ENCODE measurements around the gene ZNF407.
A peak's percentile ranks its signal among the peaks of the same experiment; 100 is the strongest.

ZNF407 gene

DNA sequence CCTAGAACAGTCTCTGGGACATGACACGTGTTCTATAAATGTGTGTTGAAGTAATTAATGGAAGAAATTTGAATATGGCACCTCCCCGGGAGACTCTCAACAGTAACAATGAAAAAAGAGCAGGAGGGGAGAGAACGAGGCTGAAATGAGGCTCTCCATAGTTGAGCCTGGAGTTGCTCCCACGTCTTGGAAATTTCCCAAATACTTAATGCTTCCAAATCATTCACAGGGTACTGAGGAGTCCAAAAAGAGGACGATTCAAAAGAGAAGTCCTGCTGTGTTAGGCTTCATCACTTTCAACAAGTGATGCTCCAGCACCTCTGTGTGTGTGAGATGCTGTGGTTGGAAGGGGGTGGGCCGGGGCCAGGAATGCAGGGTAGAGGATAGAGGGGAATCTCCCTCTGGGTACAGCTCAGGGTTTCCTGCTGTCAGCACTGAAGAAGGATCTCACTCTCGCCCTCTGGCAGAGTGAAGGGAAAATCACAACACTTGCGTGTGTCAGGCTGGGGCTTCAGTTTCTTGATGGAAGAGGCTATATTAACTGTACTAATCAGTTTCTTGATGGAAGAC lies 18.1 kb upstream of the ZNF407 start:
- DNase-seq (ENCODE audit: low spot score) = no peak

DNA sequence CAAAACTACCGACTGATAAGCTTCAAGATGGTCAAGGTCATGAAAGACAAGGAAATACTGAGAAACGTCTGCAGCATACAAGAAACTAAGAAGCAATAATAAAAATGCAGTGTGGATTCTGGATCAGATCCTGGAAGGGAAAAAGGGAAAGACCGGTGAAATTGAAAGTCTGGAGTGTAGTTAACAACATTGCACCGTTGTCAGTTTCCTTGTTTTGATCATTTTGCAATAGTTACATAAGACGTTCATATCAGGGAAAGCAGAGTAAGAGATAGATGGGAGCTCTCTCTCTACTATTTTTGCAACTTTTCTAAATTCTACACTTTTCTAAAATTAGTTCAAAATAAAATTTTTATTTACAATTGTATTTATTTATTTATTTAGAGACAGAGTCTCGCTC lies 15.0 kb upstream of the ZNF407 start:
- DNase-seq (ENCODE audit: low spot score) = no peak

GRCh38 chr18:74587441-74587840 lies 10.2 kb upstream of the ZNF407 start:
- no peak for DNase-seq (ENCODE audit: low spot score)

DNA sequence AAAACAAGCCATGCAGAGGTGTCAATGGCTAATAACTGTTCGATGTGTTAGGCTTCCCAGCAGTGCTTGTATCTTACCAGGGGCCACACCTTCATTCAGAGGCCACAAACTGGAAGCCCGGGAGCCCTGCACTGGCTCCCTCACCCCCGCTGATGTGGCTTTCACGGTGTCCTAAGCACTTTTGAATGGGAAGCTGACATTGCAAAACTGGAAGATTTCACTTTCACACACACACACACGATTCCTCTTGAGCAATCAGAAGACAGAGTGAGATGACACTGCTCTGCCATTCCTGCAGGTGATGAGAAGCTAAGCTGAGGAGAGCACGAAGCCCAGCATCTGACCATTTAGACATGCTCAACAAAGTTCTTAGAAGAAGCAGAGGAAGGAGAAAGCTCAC lies 8.6 kb upstream of the ZNF407 start:
- DNase-seq (ENCODE audit: low spot score) = no peak

- no peak for DNase-seq (ENCODE audit: low spot score)
These were observed 7.9 kb upstream of the ZNF407 start for GRCh38 chr18:74589811-74590210.

DNA sequence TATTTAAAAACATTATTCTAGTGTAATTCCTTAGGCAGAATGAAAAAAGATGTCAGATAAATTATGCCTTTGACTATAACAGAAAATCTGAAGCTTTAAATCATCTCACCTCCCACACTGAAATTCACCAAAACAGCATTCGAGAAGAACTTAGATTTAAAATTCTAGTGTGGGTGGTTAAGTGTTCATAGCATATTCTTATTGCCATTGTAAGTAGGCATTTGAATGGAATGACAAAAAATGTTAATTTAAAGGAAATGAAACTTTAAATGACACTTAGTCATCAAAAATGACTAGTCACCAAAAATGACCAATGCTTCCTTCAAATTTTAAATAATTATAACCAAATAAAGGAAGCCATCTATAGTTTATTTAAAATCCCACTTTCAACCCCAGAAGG lies 7.0 kb upstream of the ZNF407 start:
- no peak for DNase-seq (ENCODE audit: low spot score)

DNA sequence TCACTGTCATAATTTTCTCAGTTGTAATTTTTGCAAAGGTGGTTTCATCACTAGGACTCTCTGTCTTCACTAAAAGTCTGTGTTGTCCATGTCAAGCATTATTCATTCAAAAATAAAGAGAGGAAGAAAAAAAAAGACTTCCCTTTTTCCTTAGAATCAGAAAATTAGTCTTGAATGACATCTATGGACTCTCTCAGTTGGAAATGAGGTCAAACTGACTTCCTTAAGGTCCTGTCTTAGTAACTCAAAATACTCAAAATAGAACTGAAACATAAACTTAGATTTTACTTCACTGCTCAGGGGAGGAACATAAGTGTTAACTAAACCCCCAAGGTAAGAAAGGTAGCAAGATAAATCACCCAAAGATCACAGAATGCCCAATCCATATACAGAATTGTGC lies 2.2 kb upstream of the ZNF407 start:
- no peak for DNase-seq (ENCODE audit: low spot score)

GRCh38 chr18:74597034-74597661 lies 522 bp upstream of the ZNF407 start:
- no peak for DNase-seq (ENCODE audit: low spot score)

- DNase-seq (ENCODE audit: low spot score) = peak; percentile 48
These were observed 806 bp downstream of the ZNF407 start for GRCh38 chr18:74598350-74599001.

DNA sequence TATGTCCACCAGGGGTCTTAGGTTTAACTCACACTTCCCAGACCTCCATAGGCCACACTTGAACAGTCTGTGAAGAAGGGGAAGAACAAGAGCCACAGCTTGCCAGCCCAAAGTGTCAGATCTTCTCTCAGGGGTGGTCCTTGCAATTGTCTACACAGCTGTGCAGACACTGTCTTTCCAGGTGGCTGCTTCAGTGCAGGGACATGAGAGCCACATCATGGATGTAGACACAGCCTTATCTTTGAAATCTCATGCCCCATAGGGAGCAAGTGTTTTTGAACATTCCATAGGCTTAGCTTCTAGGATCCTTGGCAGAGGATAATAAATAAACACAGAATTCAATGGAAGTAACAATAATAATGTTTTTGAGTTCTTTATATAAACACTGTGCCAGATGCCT lies 6.7 kb downstream of the ZNF407 start:
- DNase-seq (ENCODE audit: low spot score) = no peak

DNA sequence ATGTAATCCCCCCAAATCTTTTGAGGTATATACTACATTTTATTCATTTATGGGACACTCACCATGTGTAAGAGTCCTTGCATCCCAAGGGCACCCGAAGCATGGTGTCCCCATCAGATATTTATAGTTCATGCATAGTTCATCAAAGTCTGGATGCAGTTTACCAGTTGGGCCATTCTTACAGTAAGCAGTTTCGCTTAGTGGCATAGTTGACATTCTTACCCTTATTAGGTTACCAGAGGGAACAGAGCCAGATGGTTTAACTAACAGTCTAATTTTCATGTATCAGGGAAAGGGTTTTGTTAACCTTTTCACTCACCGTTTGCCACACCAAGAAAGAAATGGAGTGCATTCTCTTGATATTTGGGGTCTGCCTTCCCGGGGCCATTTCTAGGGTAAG lies 7.1 kb downstream of the ZNF407 start:
- DNase-seq (ENCODE audit: low spot score) = no peak

GRCh38 chr18:74608681-74609080 lies 11.0 kb downstream of the ZNF407 start:
- no peak for DNase-seq (ENCODE audit: low spot score)

DNA sequence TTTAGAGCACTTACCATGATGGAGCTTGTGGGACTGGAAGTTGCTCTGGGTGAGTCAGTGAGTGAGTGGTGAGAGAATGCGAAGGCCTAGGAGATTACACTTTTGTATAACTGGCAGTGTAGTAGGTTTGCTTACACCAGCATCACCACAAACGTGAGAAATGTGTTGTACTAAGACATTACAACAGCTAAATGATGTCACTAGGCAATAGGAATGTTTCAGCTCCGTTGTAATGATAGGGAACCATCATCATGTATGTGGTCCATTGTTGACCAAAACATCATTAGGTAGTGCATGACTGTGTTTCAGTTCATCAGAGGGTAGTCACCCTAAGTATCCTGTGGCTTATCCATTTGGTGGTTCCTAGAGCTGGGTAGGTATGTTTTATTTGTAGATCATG lies 11.9 kb downstream of the ZNF407 start:
- DNase-seq (ENCODE audit: low spot score) = no peak

- DNase-seq (ENCODE audit: low spot score) = no peak
These were observed 12.5 kb downstream of the ZNF407 start for GRCh38 chr18:74610051-74610615.

DNA sequence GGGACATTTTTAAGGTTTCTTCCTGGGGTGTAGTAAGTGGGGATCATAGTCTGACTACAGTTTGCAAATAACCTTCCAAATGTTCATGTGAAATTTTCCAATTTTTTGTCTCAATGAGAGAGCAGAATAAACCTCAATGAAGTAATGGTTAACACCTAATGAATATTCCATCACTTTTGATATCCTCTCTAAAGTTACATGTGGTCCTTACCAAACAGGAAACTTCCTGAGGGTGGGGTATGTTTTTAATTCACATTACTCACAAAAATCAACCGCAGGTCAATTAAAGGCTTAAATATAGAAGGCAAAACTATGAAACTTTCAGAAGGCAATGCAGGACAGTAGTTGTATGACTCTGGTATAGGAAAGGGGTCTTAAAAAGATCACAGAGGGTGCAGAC lies 13.2 kb downstream of the ZNF407 start:
- no peak for DNase-seq (ENCODE audit: low spot score)

DNA sequence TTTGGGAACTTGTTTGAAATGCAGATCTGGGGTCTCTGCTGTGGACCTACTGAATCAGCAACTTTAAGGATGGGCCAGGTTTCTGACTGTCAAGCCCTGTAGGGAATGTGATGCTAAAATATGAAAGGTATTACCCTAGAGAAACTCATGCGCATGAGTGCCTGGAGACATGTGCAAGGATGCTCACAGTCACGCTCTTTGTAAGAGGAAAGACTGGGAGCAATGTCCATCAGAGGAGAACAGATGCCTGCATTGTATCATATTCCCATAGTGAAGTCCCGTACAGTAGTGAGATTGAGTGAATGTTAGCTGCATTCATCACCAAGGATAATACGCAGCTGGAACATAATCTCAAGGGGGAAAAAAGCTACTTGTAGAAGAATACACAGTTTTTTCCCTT lies 14.1 kb downstream of the ZNF407 start:
- DNase-seq (ENCODE audit: low spot score) = no peak

DNA sequence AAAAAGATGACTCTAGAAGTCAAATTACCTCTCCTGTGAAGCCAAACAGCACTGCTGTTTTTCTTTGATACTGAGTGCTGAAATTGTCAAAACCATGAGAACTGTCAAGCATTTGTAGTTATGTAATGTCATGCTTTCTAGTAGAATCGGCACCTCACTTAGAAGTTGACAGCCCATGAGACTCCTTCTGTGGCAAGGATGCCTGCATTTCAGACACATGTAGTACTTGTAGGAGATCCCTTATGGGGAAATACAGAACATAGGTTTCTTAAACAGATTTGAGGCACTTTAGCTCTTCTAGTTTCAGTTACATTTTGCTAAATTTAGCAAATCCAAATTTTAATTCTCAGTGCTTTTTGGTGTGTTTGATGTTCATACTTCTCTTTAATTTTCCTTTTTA lies 15.7 kb downstream of the ZNF407 start:
- no peak for DNase-seq (ENCODE audit: low spot score)

DNA sequence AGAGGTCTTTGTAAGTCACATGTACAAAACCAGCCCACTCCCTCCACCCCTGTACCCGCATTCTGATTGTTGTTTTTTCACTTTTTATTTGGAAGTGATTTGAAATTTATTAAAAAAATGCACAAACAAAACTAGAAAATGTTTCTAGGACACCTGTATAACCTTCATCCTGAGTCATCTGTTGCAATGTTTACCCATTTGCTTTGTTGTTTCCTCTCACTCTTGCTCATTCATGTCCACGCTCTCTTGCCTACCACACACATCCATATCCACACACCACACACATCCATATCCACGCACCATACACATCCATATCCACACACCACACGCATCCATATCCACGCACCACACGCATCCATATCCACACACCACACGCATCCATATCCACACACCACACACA lies 18.8 kb downstream of the ZNF407 start:
- no peak for DNase-seq (ENCODE audit: low spot score)

DNA sequence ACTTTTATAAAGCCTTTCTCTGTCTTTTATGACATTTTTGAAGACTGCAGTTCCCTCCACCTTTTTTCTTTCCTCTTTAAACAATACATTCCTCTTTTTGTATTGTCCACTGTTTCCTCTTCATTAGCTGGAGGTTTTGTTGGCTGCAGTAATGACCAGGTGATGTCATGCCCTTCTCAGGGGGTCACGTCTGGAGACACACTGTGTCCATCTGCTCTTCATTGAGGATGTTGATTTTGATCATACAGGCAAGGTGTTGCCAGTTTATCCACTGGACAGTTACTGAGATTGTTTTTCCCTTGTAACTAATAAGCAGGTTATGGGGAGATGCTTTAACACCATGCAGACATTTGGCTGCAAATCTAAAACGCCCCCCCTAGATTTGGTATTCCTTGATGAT lies 19.8 kb downstream of the ZNF407 start:
- no peak for DNase-seq (ENCODE audit: low spot score)

DNA sequence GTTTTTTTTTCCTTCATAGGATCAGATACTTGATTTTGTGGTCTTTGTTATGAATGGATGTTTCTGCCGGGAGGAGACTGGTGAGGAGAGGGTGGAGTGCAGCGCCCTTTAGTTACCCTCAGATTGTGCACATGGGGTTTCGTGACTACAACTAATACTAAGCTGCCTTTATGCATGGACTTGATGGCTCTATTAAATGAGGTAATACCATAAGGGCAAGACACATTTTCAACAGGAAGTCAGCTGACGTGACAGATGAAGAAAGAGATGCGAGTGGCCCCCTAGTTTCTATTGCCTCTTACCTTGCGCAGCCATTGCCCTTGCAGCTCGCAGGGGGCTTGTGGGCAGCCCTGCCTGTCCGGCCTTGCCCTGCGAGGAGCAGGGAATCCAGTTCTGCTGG lies 24.4 kb downstream of the ZNF407 start:
- no peak for DNase-seq (ENCODE audit: low spot score)

DNA sequence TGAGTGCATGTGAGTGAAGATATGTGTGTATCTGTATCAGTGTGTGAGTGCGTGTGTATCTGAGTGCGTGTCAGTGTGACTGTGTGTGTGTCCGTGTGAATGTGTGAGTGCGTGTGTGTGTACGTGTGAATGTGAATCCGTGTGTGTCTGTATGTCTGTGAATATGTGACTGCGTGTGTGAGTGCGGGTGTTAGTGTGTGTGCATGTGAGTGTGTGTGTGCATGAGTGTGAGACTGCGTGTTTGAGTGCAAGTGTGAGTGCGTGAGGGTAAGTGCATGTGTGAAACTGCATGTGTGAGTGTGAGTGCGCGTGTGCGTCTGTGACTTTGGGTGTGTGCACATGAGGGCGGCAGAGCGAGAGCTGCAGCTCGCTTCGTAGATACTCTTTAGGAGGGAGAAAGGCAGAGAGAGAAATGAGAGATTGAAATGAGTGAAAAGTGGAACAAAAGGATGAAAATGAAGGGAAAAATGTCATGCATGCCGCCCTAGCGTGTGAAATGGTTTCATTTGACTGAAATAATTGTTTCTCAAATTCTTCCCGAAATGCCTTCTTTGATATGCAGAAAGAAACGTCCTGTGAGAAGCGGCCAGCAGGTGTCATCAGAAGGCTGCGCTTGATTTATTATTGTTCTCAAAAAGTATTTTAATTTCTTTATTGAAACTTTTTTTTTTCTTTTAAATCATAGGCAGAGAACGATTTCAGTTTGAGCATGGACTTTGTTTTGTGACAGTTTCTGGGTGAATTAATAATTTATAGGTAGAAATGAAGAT lies 25.6 kb downstream of the ZNF407 start:
- DNase-seq (ENCODE audit: low spot score) = peak; percentile 25

DNA sequence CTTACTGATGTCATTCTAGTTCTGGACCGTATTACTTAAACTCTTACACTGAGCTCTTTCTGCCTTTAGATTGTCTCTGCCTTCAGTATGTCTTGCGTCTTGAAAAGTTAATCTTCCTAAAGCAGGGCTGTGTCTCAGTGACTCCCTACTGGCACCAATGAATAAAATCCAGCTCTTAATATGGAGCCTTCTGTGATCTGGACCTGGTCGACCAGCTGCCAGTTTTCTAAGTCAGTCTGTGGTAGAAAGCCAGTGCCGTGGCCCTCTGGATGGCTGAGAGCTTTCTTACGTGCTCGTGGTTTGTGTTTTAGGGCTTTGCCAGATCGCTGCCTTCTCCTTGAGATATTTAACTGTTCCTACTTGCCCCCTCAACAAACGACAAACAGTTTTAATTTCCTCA lies 26.8 kb downstream of the ZNF407 start:
- no peak for DNase-seq (ENCODE audit: low spot score)

- no peak for DNase-seq (ENCODE audit: low spot score)
These were observed 27.5 kb downstream of the ZNF407 start for GRCh38 chr18:74625157-74625556.
